Testis (tissue), 2 donors: Measurements from ENCODE around the gene LHX5.

Experiments
- CTCF ChIP-seq, 3 experiments: fragments of 450-650 bp in 2 of 3; fragments of 200-600 bp in 1 of 3; sonication (generic) in 1 of 3; IDR thresholded peaks; one replicate each; pipeline ENCODE4 v1.5.1; 2016 to 2019; ENCODE audit warnings: antibody characterized with exemption in 3 of 3, mild to moderate bottlenecking in 2 of 3, moderate library complexity in 1 of 3
- POLR2A ChIP-seq: fragments of 450-650 bp; IDR thresholded peaks from one replicate; pipeline ENCODE4 v1.6.1; 2017; ENCODE audit warnings: antibody characterized with exemption, mild to moderate bottlenecking, moderate library complexity

GRCh38 chr12:113440336-113440735, 31.3 kb downstream of the LHX5 start:
- no peak for TF ChIP-seq CTCF (IDR thresholded peaks at IDR 0.05)
- TF ChIP-seq POLR2A = no peak
